ENCODE data around the gene TXNRD1.
"Not testable (repeated sequence)": the region's sequence is repeated elsewhere in the genome, so short reads cannot be mapped to it uniquely, and the experiment has no call there.

Gene TXNRD1

DNA sequence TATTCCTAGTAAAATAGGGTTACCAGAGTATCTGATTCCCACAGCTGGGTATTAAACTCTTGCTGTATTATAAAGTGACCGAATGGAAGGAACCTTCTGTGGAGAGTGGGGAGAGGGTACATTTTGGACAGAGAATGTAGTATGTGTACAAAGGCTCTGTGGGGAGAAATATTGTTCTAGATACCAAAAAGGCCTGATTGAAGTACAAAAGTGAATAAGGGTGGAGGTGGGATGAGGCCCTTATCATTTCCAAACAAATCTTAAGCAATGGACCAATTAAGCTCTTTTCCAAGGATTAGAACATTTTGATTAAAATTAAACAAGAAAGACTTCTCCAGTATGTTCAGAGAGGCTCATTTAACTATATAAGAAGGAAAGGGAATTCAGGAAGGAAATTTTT is 108.3 kb downstream of the TXNRD1 start:
- TF ChIP-seq, protein P1, sequence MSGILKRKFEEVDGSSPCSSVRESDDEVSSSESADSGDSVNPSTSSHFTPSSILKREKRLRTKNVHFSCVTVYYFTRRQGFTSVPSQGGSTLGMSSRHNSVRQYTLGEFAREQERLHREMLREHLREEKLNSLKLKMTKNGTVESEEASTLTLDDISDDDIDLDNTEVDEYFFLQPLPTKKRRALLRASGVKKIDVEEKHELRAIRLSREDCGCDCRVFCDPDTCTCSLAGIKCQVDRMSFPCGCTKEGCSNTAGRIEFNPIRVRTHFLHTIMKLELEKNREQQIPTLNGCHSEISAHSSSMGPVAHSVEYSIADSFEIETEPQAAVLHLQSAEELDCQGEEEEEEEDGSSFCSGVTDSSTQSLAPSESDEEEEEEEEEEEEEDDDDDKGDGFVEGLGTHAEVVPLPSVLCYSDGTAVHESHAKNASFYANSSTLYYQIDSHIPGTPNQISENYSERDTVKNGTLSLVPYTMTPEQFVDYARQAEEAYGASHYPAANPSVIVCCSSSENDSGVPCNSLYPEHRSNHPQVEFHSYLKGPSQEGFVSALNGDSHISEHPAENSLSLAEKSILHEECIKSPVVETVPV (CRISPR knock-in tag; IDR thresholded peaks at IDR 0.05), result no peak
- TF ChIP-seq ARNTL (CRISPR knock-in tag; IDR thresholded peaks at IDR 0.05; ENCODE audit: borderline replicate concordance, low read depth), result no peak
- TF ChIP-seq ZNF8 (CRISPR knock-in tag; IDR thresholded peaks at IDR 0.05), result no peak
- no peak for TF ChIP-seq PPARA (CRISPR knock-in tag; IDR thresholded peaks at IDR 0.05; ENCODE audit: borderline replicate concordance)
- TF ChIP-seq BACH2 (CRISPR knock-in tag; IDR thresholded peaks at IDR 0.05; ENCODE audit: borderline replicate concordance), result no peak
- TF ChIP-seq, protein P2, sequence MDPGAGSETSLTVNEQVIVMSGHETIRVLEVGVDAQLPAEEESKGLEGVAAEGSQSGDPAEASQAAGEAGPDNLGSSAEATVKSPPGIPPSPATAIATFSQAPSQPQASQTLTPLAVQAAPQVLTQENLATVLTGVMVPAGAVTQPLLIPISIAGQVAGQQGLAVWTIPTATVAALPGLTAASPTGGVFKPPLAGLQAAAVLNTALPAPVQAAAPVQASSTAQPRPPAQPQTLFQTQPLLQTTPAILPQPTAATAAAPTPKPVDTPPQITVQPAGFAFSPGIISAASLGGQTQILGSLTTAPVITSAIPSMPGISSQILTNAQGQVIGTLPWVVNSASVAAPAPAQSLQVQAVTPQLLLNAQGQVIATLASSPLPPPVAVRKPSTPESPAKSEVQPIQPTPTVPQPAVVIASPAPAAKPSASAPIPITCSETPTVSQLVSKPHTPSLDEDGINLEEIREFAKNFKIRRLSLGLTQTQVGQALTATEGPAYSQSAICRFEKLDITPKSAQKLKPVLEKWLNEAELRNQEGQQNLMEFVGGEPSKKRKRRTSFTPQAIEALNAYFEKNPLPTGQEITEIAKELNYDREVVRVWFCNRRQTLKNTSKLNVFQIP (CRISPR knock-in tag; IDR thresholded peaks at IDR 0.05; ENCODE audit: borderline replicate concordance, low read depth), result no peak
- TF ChIP-seq, protein P3, sequence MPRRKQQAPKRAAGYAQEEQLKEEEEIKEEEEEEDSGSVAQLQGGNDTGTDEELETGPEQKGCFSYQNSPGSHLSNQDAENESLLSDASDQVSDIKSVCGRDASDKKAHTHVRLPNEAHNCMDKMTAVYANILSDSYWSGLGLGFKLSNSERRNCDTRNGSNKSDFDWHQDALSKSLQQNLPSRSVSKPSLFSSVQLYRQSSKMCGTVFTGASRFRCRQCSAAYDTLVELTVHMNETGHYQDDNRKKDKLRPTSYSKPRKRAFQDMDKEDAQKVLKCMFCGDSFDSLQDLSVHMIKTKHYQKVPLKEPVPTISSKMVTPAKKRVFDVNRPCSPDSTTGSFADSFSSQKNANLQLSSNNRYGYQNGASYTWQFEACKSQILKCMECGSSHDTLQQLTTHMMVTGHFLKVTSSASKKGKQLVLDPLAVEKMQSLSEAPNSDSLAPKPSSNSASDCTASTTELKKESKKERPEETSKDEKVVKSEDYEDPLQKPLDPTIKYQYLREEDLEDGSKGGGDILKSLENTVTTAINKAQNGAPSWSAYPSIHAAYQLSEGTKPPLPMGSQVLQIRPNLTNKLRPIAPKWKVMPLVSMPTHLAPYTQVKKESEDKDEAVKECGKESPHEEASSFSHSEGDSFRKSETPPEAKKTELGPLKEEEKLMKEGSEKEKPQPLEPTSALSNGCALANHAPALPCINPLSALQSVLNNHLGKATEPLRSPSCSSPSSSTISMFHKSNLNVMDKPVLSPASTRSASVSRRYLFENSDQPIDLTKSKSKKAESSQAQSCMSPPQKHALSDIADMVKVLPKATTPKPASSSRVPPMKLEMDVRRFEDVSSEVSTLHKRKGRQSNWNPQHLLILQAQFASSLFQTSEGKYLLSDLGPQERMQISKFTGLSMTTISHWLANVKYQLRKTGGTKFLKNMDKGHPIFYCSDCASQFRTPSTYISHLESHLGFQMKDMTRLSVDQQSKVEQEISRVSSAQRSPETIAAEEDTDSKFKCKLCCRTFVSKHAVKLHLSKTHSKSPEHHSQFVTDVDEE (CRISPR knock-in tag; IDR thresholded peaks at IDR 0.05), result no peak
- TF ChIP-seq ZC3H10 (CRISPR knock-in tag; IDR thresholded peaks at IDR 0.05), result no peak
- no peak for TF ChIP-seq GLIS3 (CRISPR knock-in tag; IDR thresholded peaks at IDR 0.05)
- no peak for TF ChIP-seq RARB (CRISPR knock-in tag; IDR thresholded peaks at IDR 0.05)
- TF ChIP-seq, protein P4, sequence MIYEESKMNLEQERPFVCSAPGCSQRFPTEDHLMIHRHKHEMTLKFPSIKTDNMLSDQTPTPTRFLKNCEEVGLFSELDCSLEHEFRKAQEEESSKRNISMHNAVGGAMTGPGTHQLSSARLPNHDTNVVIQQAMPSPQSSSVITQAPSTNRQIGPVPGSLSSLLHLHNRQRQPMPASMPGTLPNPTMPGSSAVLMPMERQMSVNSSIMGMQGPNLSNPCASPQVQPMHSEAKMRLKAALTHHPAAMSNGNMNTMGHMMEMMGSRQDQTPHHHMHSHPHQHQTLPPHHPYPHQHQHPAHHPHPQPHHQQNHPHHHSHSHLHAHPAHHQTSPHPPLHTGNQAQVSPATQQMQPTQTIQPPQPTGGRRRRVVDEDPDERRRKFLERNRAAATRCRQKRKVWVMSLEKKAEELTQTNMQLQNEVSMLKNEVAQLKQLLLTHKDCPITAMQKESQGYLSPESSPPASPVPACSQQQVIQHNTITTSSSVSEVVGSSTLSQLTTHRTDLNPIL (CRISPR knock-in tag; IDR thresholded peaks at IDR 0.05; ENCODE audit: low read depth), result no peak
- no peak for TF ChIP-seq ZNF70 (CRISPR knock-in tag; IDR thresholded peaks at IDR 0.05)
- no peak for TF ChIP-seq SNAI2 (CRISPR knock-in tag; IDR thresholded peaks at IDR 0.05)
- no peak for TF ChIP-seq ZFP30 (CRISPR knock-in tag; IDR thresholded peaks at IDR 0.05)
- no peak for ATAC-seq

DNA sequence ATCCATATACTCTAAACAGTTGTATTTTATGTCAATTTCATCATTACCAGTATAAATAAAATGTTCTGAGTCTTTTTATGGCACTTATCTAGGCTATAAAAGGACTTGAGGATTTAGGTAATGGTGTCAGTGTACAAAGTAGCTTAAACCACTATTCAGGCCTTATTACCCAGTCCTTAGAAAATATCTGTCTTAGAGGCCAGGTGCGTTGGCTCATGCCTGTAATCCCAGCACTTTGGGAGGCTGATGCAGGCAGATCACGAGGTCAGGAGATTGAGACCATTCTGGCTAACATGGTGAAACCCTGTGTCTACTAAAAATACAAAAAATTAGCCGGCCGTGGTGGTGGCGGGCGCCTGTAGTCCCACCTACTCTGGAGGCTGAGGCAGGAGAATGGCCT is 112.7 kb downstream of the TXNRD1 start:
- ATAC-seq, result not testable (repeated sequence)

DNA sequence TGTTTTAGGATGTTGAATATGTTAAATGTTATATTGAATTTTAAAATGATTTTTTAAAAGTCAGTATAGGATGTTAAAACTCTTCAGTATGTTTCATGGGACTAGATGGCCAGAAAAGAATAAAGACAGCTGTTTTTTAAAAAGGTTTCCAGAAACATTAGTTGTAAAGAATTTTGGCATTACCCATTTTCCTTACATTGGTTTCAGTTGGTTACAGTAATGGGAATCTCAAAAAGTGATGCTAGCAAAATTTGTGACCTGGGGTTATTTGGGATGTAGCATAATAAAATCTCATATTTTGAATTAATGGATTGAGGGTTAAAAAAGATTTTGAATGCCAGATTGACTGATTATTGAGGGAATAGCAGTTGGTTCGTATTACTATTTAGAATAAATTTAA is 113.2 kb downstream of the TXNRD1 start:
- no peak for ATAC-seq
- TF ChIP-seq, protein P4 (CRISPR knock-in tag; IDR thresholded peaks at IDR 0.05; ENCODE audit: low read depth), result no peak
- no peak for TF ChIP-seq ARNTL (CRISPR knock-in tag; IDR thresholded peaks at IDR 0.05; ENCODE audit: borderline replicate concordance, low read depth)
- no peak for TF ChIP-seq OSR1 (CRISPR knock-in tag; IDR thresholded peaks at IDR 0.05)
- no peak for TF ChIP-seq CSDC2 (CRISPR knock-in tag; IDR thresholded peaks at IDR 0.05)
- TF ChIP-seq, protein P5, sequence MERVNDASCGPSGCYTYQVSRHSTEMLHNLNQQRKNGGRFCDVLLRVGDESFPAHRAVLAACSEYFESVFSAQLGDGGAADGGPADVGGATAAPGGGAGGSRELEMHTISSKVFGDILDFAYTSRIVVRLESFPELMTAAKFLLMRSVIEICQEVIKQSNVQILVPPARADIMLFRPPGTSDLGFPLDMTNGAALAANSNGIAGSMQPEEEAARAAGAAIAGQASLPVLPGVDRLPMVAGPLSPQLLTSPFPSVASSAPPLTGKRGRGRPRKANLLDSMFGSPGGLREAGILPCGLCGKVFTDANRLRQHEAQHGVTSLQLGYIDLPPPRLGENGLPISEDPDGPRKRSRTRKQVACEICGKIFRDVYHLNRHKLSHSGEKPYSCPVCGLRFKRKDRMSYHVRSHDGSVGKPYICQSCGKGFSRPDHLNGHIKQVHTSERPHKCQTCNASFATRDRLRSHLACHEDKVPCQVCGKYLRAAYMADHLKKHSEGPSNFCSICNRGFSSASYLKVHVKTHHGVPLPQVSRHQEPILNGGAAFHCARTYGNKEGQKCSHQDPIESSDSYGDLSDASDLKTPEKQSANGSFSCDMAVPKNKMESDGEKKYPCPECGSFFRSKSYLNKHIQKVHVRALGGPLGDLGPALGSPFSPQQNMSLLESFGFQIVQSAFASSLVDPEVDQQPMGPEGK (CRISPR knock-in tag; IDR thresholded peaks at IDR 0.05; ENCODE audit: borderline replicate concordance), result no peak
- TF ChIP-seq, protein P1 (CRISPR knock-in tag; IDR thresholded peaks at IDR 0.05), result no peak
- TF ChIP-seq, protein P2 (CRISPR knock-in tag; IDR thresholded peaks at IDR 0.05; ENCODE audit: borderline replicate concordance, low read depth), result no peak
- TF ChIP-seq ZNF565 (CRISPR knock-in tag; conservative IDR thresholded peaks at IDR 0.05; ENCODE audit: low read depth), result no peak
- no peak for TF ChIP-seq ZNF8 (CRISPR knock-in tag; IDR thresholded peaks at IDR 0.05)
- no peak for TF ChIP-seq ZFP3 (CRISPR knock-in tag; IDR thresholded peaks at IDR 0.05)
- TF ChIP-seq, protein P3 (CRISPR knock-in tag; IDR thresholded peaks at IDR 0.05), result no peak
- no peak for TF ChIP-seq ZFP30 (CRISPR knock-in tag; IDR thresholded peaks at IDR 0.05)
- no peak for TF ChIP-seq PPARA (CRISPR knock-in tag; IDR thresholded peaks at IDR 0.05; ENCODE audit: borderline replicate concordance)
- no peak for TF ChIP-seq RARB (CRISPR knock-in tag; IDR thresholded peaks at IDR 0.05)
- TF ChIP-seq TOX (CRISPR knock-in tag; IDR thresholded peaks at IDR 0.05; ENCODE audit: borderline replicate concordance), result no peak

Data from SK-N-SH treated with all-trans-retinoic acid at 6 μM for 48 hours (cell line).